Choroid plexus epithelial cell (primary cell): Measurements from ENCODE around the gene DNAJB11.
"Not testable (repeated sequence)": the region's sequence is repeated elsewhere in the genome, so short reads cannot be mapped to it uniquely, and the experiment has no call there.

Experiments used
- DNase-seq: peaks from one replicate; pipeline ENCODE4 v3.0.0-alpha.2; 2010; ENCODE audit warnings: low read depth
- H3K4me3 ChIP-seq: 2 replicates; pipeline ENCODE4 v1.5.1; 2011; ENCODE audit warnings: low read depth, mild to moderate bottlenecking, control low read depth, low read length, moderate library complexity
- TF ChIP-seq, protein P1 (sequence below): conservative IDR thresholded peaks from 2 replicates; pipeline ENCODE4 v1.5.1; 2011; ENCODE audit warnings: low read depth, mild to moderate bottlenecking, control low read depth, inconsistent platforms, low read length, moderate library complexity

Gene DNAJB11

GRCh38 chr3:186627852-186628414 is 57.4 kb downstream of the DNAJB11 start:
- H3K4me3 ChIP-seq, result no peak overlapping the region
- no peak for DNase-seq
- TF ChIP-seq, protein P1, sequence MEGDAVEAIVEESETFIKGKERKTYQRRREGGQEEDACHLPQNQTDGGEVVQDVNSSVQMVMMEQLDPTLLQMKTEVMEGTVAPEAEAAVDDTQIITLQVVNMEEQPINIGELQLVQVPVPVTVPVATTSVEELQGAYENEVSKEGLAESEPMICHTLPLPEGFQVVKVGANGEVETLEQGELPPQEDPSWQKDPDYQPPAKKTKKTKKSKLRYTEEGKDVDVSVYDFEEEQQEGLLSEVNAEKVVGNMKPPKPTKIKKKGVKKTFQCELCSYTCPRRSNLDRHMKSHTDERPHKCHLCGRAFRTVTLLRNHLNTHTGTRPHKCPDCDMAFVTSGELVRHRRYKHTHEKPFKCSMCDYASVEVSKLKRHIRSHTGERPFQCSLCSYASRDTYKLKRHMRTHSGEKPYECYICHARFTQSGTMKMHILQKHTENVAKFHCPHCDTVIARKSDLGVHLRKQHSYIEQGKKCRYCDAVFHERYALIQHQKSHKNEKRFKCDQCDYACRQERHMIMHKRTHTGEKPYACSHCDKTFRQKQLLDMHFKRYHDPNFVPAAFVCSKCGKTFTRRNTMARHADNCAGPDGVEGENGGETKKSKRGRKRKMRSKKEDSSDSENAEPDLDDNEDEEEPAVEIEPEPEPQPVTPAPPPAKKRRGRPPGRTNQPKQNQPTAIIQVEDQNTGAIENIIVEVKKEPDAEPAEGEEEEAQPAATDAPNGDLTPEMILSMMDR, result no peak

DNA sequence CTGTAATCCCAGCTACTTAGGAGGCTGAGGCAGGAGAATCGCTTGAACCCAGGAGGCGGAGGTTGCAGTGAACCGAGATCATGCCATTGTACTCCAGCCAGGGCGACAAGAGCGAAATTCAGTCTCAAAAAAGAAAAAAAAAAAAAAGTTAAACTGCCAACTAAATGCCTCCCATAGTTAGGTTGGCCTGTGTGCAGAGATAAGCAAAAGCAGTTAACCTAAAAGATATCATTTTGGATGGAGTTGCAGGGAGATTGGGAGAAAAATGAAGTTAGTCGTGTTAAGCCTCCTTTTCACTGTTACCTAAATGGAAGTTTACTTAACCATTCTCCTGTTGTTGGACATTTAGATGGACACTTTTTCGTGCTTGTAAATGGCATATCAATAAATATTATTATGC is 58.2 kb downstream of the DNAJB11 start:
- TF ChIP-seq, protein P1, result no peak
- DNase-seq, result no peak
- no peak overlapping the region for H3K4me3 ChIP-seq

- no peak overlapping the region for H3K4me3 ChIP-seq
- TF ChIP-seq, protein P1, result no peak
- DNase-seq, result no peak
Observed at GRCh38 chr3:186630950-186631641, 60.6 kb downstream of the DNAJB11 start.

DNA sequence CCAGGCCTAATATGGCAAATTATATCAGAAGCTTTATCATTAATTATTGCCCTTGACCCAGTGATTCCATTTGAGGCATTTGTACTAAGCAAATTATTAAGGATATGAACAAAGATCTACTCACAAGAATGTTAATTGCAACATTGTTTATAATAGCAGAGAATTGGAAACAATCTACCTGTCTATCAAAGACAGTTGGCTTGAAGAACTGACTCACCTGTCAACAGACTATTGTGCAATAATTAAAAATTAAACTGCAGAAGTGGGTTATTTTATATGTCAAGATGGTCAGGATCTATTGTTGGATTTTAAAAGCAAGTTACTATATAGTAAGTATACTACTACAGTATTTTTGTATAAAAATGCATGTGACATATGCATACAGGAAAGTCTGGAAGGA is 63.0 kb downstream of the DNAJB11 start:
- DNase-seq, result no peak
- H3K4me3 ChIP-seq, result no peak overlapping the region
- TF ChIP-seq, protein P1, result no peak

- not testable (repeated sequence) for DNase-seq, H3K4me3 ChIP-seq
Observed at GRCh38 chr3:186634207-186634606, 63.7 kb downstream of the DNAJB11 start.
